ENCODE data around the gene BARD1.
"Not testable (repeated sequence)": the region's sequence is repeated elsewhere in the genome, so short reads cannot be mapped to it uniquely, and the experiment has no call there.

The BARD1 gene

DNA sequence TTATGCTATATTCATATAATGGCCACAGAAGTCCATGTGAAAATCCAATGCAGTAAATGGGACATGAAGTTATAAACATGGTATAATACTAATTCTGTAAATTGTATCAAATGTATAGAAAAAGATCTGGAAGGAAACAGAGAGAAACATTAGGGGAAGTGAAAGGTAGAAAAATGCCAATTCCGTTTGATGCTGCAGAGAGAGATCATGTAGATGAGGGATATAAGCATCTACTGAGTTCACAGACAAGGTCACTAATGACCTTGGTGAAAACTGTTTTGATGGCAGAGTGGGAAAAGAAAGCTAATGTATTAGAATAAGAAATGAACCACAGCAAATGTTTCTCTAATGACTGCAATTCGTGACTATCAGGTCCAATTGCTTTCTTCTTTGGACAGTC lies 56.0 kb downstream of the BARD1 start:
- DNase-seq, result no peak

GRCh38 chr2:214750529-214750928 lies 59.0 kb downstream of the BARD1 start:
- no peak for DNase-seq

- no peak for DNase-seq
These were observed 61.5 kb downstream of the BARD1 start for GRCh38 chr2:214747992-214748391.

DNA sequence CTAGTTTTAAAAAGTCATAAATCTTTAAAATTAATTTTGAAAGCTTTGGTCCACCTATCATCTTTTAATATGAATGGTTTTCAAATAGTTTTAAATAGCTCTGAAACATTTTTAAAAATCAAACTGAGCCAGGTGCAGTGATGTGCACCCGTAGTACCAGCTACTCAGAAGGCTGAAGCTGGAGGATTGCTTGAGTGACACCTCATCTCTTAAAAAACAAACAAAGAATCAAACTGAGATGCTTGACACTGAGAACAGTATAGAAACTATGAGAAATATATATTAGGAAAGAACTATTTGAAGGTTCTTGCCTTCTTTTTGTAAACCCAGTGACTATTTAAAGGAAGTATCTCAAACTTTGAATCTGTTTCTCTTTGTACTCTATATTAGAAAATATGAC lies 67.4 kb downstream of the BARD1 start:
- no peak for DNase-seq

- DNase-seq, result no peak
These were observed 68.6 kb downstream of the BARD1 start for GRCh38 chr2:214740867-214741395.

- no peak for DNase-seq
These were observed 72.3 kb downstream of the BARD1 start for GRCh38 chr2:214737188-214737587.

DNA sequence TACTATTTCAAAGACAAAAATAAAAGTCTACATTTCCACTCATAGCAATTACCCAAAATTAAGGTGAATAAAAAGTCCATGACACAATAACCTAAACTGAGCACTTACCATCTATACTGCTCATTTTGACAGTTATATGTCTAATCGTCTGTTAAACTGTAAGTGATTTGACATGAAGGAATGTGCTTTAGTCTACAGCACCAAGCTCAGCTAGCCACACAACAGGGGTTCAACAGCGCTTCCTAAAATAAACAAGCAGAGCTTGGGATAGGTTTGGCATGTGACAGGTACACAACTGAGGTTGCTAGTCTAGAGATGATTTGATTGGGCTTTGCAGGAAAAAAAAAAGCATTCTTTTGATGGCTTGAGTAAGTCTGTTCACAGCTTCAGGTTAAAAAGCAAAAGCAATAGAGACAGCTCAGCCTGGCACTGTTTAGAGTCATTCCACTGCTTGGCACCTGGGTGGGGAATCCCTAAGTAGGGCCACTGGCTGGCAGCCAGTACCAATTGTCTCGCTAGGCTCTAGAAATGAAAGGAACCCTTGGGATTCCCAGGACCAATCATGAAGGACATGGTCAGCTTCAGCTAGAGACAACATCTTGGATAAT lies 78.6 kb downstream of the BARD1 start:
- DNase-seq, result no peak

GRCh38 chr2:214730248-214730647 lies 79.2 kb downstream of the BARD1 start:
- no peak for DNase-seq

- no peak for DNase-seq
These were observed 84.7 kb downstream of the BARD1 start for GRCh38 chr2:214724741-214725140.

GRCh38 chr2:214717837-214718236 lies 91.6 kb downstream of the BARD1 start:
- DNase-seq, result not testable (repeated sequence)

GRCh38 chr2:214716811-214717560 lies 92.5 kb downstream of the BARD1 start:
- no peak for DNase-seq

DNA sequence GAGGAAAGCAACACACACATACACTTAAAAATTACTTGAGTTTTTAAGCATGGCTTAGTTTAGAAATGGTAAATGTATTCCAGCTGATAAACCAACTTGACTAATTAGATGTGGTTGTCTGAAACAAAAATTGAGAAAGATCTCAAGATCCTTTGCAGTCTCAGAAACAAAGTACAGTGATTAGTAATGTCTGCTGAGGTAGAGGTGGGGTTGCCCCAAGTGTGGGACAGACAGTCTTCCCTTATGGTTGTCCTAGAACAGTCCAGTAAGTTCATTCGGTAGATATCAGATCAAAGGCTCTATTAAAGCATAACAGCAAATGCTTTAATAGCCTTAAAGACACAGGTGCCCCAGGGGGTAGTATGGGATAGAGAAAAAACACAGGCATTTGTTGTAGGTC lies 94.5 kb downstream of the BARD1 start:
- no peak for DNase-seq

DNA sequence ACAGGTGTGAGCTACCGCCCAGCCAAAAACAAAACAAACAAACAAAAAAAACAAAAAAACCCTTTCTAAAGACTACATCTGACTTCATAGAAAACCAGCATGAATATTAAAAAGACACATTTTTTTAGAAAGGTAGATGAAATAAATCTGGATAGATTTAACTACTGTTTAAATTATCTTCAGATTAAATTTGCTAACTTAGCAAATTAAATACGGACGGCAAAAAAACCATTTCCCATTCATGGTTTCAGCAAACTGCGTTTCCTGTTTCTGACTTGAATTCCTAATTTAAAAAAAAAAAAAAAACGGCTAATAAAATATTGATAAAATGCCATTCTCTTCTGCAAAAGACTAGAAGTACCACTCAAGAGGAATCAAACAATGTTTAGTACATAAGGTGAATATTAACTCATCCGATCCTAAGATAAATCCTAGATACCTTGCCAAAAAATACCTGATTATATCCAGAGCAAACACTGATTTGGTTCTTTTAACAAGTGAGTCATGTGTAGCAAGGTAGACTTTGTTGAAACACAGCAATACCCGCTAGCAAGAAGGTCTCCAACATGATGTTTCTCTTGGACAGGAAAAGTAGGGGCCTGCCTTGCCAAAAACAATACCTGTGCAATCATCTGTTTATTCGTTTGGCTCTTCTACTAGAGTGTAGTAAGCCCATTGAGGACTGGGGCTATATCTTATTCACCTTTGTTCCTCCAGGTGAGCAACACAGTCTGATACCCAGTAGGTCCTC lies 96.2 kb downstream of the BARD1 start:
- DNase-seq, result no peak

- no peak for DNase-seq
These were observed 98.8 kb downstream of the BARD1 start for GRCh38 chr2:214710729-214711128.

- no peak for DNase-seq
These were observed 102.5 kb downstream of the BARD1 start for GRCh38 chr2:214706986-214707385.

DNA sequence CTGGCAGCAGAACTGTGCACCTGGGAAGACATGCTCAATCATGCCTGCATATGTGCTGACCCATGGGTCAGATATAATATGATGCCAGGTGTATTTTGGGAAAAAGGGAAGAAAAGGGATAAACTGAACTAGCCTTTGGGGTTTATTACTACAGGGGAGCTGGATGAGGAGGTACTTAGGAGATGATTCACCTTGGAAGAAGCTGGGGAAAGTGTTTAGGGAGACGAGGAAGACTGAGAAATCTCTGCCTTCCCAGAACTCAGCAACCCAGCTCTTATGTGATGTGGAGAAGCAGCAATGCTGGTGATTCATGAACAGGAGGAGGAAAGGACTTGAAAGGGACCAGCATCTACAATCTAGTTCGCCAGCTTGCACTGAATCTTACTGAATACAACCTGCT lies 110.2 kb downstream of the BARD1 start:
- DNase-seq, result no peak

DNA sequence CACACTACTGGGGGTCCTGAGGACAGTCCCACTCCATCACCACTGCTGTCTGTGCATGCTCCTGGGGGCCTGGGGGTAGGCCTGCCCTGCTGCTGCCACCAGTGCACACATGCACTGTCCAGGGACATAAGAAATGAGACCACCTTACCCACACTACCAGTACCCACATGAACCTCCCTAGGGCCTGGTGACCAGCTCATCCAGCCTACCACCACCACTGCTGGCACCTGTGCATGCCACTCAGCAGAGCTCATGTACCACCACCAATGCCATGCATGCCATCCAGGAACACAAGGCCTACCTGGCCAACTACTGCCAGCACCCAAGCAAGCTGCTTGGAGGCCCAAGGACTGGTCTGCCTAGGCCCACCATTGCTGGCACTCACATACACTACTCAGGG lies 112.8 kb downstream of the BARD1 start:
- DNase-seq, result no peak

GRCh38 chr2:214695789-214696188 lies 113.7 kb downstream of the BARD1 start:
- DNase-seq, result no peak

- DNase-seq, result not testable (repeated sequence)
These were observed 125.9 kb downstream of the BARD1 start for GRCh38 chr2:214683557-214683956.

- no peak for DNase-seq
These were observed 129.7 kb downstream of the BARD1 start for GRCh38 chr2:214679736-214680135.

GRCh38 chr2:214676421-214677089 lies 132.9 kb downstream of the BARD1 start:
- no peak for DNase-seq
